OCI-LY1 (cell line): Measurements from ENCODE around the gene AGPAT3.

Experiments used
- EZH2 ChIP-seq: fragments of 200-600 bp; sonication (generic), shearing (Covaris generic); IDR thresholded peaks from 2 replicates; pipeline ENCODE4 v1.8.0; 2017; ENCODE audit warnings: borderline replicate concordance, mixed run types, mild to moderate bottlenecking, antibody characterized with exemption, low read length, moderate library complexity, mixed read lengths
- TF ChIP-seq, protein P1 (sequence below): fragments of 200-600 bp; sonication (generic), shearing (Covaris generic); IDR thresholded peaks from 2 replicates; pipeline ENCODE4 v1.5.1; 2017; ENCODE audit warnings: mild to moderate bottlenecking, antibody characterized with exemption, low read length, moderate library complexity, mixed read lengths

- no peak for TF ChIP-seq EZH2
- TF ChIP-seq, protein P1, sequence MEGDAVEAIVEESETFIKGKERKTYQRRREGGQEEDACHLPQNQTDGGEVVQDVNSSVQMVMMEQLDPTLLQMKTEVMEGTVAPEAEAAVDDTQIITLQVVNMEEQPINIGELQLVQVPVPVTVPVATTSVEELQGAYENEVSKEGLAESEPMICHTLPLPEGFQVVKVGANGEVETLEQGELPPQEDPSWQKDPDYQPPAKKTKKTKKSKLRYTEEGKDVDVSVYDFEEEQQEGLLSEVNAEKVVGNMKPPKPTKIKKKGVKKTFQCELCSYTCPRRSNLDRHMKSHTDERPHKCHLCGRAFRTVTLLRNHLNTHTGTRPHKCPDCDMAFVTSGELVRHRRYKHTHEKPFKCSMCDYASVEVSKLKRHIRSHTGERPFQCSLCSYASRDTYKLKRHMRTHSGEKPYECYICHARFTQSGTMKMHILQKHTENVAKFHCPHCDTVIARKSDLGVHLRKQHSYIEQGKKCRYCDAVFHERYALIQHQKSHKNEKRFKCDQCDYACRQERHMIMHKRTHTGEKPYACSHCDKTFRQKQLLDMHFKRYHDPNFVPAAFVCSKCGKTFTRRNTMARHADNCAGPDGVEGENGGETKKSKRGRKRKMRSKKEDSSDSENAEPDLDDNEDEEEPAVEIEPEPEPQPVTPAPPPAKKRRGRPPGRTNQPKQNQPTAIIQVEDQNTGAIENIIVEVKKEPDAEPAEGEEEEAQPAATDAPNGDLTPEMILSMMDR = no peak
Measured at GRCh38 chr21:43956670-43957035, 91.6 kb downstream of the AGPAT3 start.
